GM18867 (cell line): ENCODE data around the gene CAPN10.

ENCODE experiments used
- ATAC-seq: cut with Tn5 transposase; IDR thresholded peaks from one replicate; pipeline ENCODE4 v1.9.1; 2021; ENCODE audit warnings: mild to moderate bottlenecking, moderate library complexity; ENCODE audit not compliant: unreplicated experiment

Gene CAPN10

DNA sequence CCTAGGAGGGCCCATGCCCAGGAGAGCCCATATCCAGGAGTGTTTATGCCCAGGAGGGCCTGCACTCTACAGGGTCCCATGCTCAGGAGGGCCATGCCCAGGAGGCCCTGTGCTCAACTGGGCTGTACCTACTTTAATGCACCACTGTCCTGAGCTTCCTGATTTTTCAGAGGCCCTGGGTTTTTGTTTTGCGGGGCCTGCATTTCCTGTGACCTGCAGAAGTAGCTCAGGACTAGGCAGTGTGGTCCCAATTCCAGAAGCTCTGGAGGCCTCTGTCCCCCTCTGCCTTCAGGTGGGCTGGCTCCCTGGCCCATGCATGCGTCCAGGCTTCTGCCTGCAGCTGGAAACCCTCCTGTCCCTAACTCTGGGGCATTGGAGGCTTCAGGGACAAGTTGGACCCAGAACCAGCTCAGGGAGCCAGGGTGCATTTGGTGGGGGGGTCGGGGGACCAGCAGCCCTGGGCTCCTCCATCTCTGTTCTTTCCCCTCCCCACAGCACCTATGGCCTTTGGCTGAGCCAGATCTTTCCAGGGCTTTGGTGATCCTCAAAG is 49.5 kb downstream of the CAPN10 start:
- no peak for ATAC-seq

DNA sequence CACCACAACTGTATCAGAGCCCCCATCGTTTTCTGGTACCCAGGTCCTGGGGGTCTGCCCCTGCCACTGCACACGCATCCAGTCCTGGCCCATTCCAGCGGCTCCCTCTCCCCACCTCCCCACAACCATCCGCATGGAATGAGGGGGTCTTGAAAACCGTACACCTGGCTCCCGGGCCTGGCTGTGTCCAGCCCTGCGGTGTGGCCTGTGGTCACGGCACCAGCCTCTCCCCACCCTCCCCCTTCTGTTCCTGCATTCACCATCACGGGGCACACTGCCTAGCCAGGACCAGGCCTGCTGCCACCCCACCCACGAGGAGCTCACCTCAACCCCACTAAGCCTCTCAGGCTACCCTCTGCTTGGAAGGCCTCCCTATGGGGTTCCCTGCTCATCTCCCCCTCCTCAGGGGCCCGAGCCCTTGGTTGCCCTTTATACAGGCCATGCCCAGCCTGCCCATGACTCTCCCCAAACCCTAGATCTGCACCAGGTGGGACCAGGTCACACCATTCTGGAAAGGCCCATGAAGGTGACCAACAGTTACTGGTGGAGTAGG is 50.1 kb downstream of the CAPN10 start:
- no peak for ATAC-seq

- ATAC-seq = no peak
Observed at GRCh38 chr2:240637116-240637900, 50.8 kb downstream of the CAPN10 start.

- no peak for ATAC-seq
Observed at GRCh38 chr2:240637901-240638345, 51.4 kb downstream of the CAPN10 start.

DNA sequence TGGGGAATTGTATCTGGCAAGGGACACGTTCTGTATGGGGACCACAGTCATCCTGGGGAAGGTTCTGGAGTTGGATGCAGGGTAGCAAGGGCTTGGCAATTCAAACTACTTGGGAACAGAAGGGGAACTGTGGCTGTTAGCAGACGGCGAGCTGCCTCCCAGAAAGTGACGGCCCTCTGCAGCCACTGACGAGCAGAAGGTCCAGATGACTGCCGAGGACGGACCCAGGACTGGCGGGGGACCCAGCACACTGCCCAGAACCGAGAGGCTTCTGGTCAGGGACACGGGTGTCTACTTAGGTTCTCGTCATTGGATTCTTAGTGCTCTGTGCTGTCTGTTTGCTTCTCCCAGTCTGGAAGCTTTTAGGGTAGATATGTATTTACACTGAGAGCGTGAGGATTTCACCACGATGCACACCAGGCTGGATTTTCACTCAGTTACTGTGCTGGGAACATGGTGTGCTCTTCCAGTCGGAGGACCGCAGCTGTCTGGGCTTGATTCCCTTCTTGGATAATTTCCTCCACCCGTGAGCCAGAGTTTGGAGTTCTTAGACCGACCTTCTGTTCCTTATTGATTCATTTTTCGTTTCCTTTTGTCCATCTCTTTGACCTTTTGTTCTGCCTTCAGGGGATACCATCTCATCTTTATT is 52.1 kb downstream of the CAPN10 start:
- no peak for ATAC-seq

- ATAC-seq = no peak
Observed at GRCh38 chr2:240639566-240639965, 53.0 kb downstream of the CAPN10 start.

GRCh38 chr2:240640939-240641338 is 54.4 kb downstream of the CAPN10 start:
- no peak for ATAC-seq

DNA sequence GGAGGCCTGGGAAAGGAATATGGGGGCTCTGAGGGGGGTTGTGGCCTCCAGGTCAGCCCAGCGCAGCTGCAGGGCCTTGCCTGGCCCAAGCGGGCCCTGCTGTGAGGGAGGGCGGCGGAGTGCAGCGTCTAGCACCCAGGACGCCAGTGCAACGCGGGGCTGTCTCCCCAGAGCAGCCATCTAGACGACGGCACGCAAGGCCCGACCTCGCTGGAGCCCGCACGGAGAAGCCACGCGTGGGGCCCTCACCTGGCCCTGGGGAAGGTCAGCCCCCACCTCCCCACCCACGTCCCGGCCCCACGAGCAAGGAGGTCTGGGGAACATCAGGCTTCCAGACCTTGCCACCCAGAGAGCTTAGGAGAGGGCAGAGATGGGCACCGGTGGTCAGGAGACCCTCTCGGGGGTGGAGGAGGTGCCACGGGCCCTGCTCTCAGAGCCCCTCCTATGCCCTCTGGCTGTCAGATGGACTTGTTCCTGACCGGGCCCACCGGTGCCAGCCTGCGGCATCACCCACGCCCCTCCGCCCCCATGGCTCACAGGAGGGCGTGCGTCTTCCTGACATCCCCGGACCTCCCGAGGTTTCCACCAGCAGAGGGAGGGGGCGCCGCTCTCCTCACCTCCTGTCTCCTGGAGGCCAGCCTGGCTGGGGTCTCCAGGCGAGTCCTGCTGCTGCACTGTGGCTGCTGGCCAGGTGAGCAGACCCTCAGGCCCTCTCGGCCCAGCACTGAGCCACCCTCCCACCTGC is 55.7 kb downstream of the CAPN10 start:
- ATAC-seq = no peak

- no peak for ATAC-seq
Observed at GRCh38 chr2:240642806-240643092, 56.2 kb downstream of the CAPN10 start.

DNA sequence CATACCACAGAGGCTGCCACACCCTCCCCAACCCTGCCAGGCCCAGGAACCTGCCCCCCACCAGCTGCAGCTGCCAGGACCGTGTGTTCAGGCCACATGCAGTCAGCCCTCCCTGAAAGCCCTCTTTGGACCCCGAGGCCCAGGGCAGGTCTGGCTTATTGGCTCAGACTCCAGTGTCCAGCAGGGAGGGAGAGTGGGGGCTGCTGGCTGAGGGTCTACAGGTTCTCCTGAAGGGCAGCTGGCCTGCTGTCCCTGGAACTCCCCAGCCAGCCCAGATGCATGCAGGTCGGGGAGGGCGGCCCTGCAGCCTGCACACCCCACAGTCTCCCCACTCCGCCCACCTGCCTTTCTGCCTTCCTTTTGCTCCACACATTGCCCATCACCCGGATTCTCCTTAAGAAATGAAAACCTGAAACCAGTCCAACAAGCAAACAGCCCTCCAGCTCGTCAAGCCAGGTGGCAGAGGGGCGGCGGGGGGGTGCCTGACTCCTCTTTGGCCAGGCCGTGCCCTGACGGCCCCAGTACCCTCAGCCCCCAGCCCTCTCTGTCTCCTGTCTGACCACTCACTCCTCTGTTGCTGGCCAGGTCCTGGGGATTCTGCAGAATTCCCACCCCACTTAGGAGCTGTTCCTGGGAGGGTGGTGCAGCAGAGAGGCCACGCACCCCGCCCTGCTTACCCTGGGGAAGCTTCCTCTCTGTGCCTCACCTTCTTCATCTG is 56.7 kb downstream of the CAPN10 start:
- ATAC-seq = no peak

- ATAC-seq = no peak
Observed at GRCh38 chr2:240643811-240644150, 57.2 kb downstream of the CAPN10 start.

DNA sequence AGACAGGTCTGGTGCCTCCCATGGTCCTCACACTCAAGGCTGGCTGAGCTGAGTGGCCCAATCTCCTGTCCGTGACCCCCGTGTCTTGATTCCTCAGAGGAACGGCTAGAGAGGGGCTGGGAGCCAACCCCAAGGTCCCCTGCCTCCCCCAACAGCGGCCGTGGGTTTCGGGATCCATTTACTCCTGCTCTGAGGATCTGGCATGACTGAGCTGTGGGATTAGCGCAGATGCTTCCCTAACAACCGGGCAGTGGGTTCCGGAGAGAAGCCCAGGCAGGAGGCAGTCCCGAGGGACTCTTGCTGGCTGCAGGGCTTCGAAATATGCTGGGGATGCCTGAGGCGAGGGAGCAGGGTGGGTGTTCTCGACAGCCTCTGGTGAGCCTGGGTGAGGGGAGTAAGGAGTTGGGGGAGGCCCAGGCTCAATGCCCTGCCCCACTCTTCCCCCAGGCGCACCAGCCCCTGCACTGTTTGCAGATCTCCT is 57.7 kb downstream of the CAPN10 start:
- ATAC-seq = no peak

- ATAC-seq = no peak
Observed at GRCh38 chr2:240644859-240645301, 58.3 kb downstream of the CAPN10 start.

- no peak for ATAC-seq
Observed at GRCh38 chr2:240645346-240645745, 58.8 kb downstream of the CAPN10 start.

DNA sequence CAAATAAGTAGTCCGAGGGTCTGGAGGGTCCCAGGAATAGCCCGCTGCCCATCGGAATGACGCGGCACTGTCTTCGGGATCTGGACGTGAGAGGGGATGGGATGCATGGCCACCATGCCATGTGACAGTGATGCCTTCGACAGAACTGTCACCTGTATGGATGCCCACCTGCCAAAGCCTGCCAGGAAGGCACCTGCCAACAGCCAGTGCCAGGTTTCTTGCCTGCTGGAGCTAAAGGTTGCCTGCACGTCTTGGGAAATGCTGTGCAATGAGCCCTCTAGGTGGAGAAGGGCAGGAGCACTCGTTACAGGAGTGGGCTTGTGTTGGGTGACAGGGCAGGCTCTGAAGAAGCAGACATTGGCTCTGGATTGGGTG is 59.3 kb downstream of the CAPN10 start:
- no peak for ATAC-seq

DNA sequence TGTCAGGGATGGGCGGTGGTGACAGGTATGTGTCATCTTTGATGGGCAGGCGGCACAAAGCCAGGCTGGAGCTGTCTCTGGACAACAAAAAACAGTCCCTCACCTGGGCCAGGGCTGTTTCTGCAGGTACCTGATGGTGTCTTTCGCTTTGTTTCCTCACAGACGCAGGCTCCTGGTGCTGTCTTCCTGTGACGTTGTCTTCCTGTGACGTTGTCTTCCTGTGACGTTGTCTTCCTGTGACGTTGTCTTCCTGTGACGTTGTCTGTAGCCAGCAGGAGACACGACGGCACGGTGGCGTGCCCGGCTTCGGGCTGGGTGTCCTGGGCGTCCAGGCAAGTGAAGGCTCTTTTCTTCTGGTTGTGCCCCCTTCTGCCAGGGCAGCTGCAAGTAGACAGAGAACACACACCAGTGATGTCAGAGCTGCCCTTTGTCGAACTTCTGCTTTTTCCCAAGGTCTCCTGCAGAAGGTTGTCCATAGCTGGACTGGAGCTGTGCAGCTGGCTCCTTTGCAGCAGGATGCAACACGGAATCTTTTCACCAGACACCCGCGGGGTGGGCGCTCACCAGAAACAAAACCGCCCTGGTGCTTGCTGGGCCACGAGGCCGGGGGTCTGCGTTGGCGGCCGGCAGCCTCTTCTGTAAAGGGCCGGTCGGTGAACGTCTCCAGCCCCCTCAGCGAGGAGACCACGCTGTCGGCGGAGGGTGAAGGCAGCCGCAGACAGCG is 59.8 kb downstream of the CAPN10 start:
- no peak for ATAC-seq

- no peak for ATAC-seq
Observed at GRCh38 chr2:240646900-240647502, 60.5 kb downstream of the CAPN10 start.

GRCh38 chr2:240647503-240648154 is 61.1 kb downstream of the CAPN10 start:
- no peak for ATAC-seq

DNA sequence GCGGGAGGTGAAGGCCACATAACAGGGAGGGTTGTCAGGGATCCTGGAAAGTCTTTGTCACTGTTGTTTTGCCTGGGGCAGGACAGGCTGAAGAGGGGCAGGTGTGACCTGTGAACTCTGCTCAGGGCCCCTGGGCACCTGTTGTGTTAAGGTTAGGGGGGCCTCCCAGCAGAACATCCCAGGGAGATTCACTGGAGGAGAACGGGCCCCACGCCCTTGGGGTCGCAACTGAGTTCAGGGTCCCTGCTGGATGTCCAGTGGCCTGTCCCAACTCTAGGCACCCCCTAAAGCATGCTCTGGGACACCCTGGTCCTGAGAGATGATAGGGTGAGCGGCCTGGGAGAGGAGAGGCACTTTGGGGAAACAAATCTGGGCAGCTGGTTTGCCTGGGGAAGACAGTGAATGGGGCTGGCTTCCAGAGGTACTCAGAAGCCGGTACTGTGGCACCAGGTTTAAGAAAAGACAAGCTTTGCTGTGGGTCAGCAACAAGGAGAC is 61.7 kb downstream of the CAPN10 start:
- ATAC-seq = no peak
